GM18498 (cell line): Measurements from ENCODE around the gene WWOX.

Experiments used
- ATAC-seq: cut with Tn5 transposase; IDR thresholded peaks from one replicate; pipeline ENCODE4 v1.9.1; 2021; ENCODE audit warnings: mild to moderate bottlenecking, moderate library complexity; ENCODE audit not compliant: unreplicated experiment

WWOX gene

DNA sequence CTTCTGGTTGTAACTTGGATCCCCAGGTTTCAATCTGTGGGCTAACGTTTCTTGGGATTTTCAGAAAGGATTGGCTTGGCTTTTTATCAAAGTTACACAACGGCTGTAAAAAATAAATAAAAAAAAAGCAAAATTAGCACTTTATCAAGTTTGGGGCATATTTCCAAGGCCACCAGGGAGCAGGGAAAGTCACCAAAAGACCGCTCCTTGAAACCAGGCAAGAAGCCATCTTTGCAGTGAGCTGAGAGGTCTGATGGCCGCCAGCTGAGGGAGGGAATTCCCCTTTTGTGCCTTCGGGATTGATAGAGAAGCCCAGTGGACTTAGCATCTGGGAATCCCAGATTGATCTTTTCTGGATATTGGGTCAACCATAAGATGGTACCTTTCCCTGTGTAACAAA, 192.2 kb downstream of the WWOX start:
- no peak for ATAC-seq

DNA sequence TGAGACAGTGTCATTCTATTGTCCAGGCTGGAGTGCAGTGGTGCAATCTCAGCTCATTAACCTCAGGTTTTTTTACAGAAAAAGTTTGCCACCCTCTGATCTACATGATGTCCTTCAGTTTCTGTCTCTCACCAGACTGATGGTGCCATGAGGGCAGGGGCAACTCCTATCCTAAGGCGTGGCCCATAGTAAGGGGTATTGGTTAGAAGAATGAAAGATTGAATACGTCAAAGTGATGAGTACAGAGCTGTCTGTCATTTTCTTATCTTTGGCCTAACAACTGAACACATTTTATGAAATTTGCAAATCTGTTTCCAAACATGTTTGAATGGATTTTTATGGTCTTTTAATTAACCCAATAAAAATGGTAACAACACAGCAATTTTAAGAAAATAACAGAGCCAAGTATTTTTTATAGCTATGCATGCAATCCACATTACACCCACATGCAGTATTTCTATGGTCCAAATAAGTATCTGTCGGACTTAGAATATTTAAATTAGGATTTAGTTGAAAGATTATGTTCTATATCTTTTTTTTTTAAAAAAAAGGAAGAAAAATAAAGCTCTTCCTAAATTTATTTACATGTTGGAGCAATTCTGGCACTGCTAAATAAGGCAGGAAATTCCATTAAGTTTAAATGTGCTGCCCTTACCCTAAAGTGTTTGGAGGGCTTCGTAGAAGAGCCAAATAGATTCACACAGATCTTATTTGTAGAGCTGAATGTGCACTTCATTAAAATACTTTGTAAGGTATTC, 192.8 kb downstream of the WWOX start:
- no peak for ATAC-seq

GRCh38 chr16:78292844-78293380, 193.5 kb downstream of the WWOX start:
- ATAC-seq: no peak

DNA sequence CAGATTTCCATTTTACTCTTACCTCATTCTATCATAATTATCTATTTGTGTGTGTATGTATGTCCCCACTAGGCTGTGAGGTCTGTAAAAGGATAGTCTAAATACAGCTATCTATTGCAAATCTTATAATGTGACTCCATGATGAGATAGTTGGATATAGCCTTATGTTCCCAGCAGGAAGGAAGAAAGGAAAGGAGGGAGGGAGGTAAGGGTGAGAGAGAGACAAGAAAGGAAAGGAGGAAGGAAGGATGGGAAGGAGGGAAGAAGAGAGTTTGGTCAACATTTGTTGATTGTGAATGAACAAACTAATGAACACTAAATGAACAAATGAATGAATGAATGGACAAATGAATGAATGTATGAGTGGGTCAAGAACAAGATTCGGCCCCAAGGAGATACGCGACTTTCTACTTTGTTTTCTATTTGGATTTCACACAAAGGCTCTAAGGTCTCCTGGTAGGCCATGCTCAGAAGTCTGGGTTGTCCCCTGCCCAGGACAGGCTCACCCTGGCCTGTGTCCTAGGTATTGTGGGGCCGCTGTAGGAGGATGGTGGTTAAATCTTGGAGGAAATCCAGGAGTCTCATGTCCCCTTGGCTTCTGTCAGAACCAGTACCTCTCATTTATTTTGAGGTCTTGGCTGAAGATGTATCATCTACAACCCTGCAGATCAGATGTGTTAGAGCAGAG, 195.2 kb downstream of the WWOX start:
- ATAC-seq: no peak

DNA sequence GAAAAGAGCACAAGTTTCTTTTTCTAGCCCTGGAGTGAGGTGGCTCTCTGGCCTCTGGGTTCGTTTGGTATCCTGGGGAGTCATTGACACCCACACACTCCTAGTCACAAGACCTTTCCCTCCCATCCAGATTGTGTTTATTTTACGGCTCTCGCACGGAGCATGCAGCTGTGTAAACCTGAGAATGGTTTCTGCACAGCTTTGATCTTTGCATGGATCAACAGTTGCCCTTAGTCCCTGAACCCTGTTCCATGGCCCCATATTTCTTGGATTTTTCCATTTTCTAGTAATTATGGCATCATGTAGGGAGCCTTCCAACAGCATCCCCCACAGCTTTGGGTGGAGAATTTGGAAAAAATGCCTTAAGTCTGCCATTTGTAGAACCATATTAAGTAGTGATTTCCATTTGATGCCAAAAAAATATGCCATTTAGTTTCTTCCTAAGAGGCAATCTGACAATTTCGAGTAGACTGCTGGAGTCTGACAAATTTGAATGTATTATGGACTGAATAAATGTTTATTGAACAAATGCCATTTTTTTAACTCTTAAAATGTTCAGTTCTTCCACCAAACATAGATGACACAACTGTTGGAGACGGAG, 197.7 kb downstream of the WWOX start:
- no peak for ATAC-seq

DNA sequence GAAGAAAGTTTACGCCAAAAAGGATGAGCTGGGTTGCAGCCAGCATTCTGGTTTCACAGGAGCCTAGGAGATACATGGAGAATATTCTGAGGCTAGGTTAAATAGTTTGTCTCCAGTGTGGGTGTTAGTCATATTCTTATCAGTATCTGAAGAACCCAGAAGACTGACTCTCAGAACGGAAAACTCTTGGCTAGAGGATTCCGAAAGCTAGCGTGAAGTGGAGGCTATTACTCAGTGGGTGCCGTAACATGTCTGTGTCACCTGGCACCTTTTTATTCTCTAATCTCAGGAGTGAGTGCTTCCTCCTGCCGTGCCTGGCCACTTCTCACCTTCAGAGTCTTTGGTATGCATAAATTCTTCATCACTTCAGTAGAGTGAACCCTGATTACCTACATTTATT, 199.5 kb downstream of the WWOX start:
- ATAC-seq: no peak

GRCh38 chr16:78300469-78300868, 201.0 kb downstream of the WWOX start:
- ATAC-seq: no peak

DNA sequence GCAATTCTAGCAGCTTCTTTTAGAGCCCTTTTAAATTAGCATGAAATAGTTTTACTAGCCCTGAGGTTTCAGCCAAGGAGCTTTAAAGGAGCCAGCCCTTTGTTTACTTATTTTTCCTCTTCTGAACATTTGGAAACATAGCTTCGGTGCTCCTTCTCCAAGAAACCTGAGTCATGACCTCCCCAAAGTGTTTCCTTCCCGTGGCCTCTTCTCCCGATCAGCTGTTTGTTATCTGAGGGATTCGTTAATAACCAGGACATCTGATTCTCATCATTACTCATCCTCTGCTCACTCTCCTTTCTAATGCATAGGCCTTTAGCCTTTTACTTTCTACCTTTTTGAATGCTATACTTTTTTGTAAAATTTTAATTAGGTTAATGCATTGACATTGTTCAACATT, 204.5 kb downstream of the WWOX start:
- no peak for ATAC-seq

GRCh38 chr16:78306361-78306760, 206.9 kb downstream of the WWOX start:
- no peak for ATAC-seq

DNA sequence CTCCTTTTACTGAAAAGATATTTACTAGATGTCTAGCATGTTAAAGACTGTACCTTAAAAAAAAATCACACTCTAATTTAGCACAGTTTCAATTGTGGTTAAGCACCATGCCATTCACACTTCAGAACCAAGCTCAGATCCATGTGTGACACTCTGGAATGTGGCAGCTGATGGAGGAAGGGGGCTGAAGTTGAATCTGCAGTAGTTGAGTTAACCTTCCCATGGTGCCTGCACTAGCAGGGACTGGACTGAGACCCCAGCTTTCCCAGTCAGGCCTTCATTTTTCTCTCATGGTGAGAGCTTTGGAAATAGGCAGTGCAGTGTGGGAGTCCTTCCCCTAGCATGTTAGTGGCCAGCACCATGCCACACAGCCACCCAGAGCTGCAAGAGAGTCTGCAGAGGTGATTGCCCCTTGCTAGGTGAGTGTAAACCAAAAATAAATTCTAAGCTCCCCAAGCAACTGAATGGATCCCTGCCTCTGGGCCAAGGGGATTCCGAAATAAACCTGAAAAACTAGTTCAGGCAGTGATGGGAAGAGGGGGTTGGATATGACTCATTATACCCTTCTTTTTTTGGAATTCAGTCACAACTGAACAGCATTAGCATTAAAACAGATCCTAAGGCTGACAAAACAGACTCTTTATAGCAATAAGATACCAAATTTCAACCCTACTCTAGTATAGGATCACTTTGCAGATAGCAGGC, 208.5 kb downstream of the WWOX start:
- no peak for ATAC-seq

DNA sequence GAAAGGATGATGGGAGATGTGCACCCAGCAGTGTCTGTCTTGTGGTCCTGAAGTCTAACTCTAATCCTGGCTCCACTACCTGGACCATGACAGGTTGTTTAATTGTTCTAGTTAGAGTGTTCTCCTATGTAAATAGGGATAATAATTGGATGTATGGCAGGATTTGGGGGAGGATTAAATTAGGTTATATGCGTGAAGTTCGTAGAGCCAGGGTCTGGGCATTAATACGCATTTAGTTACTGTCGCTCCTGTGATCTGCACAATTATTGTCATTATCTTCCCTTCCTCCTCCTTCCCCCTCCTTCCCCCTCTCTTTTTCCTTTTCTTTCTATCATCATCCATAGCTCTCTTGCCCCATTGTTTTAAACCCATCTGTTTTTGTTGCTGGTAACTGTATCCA, 210.3 kb downstream of the WWOX start:
- no peak for ATAC-seq

DNA sequence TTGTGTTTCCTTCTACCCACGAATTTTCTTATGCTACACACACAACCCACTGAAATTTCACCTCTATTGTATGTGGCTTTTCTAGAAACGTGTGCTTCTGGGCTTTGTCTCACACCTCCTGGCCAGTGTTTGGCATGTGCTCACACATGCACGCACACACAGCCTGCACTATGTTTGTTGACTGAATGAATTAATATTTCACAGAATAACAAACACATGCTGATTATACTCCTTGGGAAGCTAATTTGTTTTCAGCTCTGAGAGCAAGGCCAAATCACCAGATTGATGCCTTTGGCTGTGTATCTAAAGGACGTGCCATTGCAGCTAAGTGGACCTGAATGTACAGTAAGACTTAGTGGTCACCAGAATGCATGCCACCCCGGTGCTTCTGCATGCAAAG, 210.7 kb downstream of the WWOX start:
- ATAC-seq: no peak

GRCh38 chr16:78310990-78311561, 211.6 kb downstream of the WWOX start:
- no peak for ATAC-seq

GRCh38 chr16:78311831-78312230, 212.4 kb downstream of the WWOX start:
- no peak for ATAC-seq

- no peak for ATAC-seq
These were observed 218.2 kb downstream of the WWOX start for GRCh38 chr16:78317564-78318240.

- no peak for ATAC-seq
These were observed 222.3 kb downstream of the WWOX start for GRCh38 chr16:78321620-78322360.

DNA sequence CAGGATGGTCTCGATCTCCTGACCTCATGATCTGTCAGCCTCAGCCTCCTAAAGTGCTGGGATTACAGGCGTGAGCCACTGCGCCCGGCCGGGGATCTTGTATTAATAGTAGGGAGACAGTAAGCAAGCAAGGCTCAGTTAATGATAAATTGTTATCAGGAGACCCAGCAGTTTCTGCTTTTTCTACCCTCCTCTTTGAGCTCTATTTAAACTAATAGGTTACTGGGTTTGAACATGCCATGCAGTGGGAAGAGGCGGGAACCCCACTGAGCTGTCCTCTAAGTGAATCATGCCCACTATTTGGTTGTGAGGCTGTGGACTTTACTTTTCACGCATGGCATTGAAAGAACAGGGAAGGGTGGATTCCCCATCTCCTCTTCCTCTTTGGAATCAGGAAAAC, 223.9 kb downstream of the WWOX start:
- ATAC-seq: no peak

- no peak for ATAC-seq
These were observed 225.3 kb downstream of the WWOX start for GRCh38 chr16:78324649-78325285.
